A673 (cell line): ENCODE results near the gene RAPGEF3.

Experiments used
- CTCF ChIP-seq: fragments of 300-800, 200-600 bp; sonication (generic); conservative IDR thresholded peaks from 2 replicates; pipeline ENCODE4 v1.5.1; 2017; ENCODE audit warnings: low read depth, mild to moderate bottlenecking, antibody characterized with exemption, low read length, moderate library complexity, mixed read lengths
- EZH2 ChIP-seq: fragments of 200-600 bp; sonication (generic); IDR thresholded peaks from 2 replicates; pipeline ENCODE4 v1.6.1; 2017; ENCODE audit warnings: borderline replicate concordance, low read depth, mild to moderate bottlenecking, mixed read lengths, antibody characterized with exemption, low read length; ENCODE audit not compliant: poor library complexity, severe bottlenecking

- TF ChIP-seq EZH2 (no peak), CTCF (no peak)
Observed at GRCh38 chr12:47714826-47715386, 43.8 kb downstream of the RAPGEF3 start.
